SK-N-SH (cell line): ENCODE measurements around the gene CYP21A2. TPM values are rescaled to one million over a fixed set of nuclear protein-coding genes. Genes with fewer than 3 reads are reported as not detected.

Experiments
- CTCF ChIA-PET: fragments of 300-600, 350-600 bp; formaldehyde crosslinking; extraction: SDS; loops from one replicate; lab custom pipeline; 2021; lab: Yijun Ruan, JAX
- POLR2A ChIA-PET: fragments of 350-600 bp; sonication (Branson Sonifier 250); formaldehyde crosslinking; extraction: SDS; loops from one replicate; lab custom pipeline; 2020; ENCODE audit warnings: antibody characterized with exemption, inconsistent platforms; lab: Yijun Ruan, JAX
- DNase-seq: peaks from one replicate; pipeline ENCODE4 v3.0.0; 2012
- H2AFZ ChIP-seq: fragments of 200-600 bp; sonication (generic); 2 replicates; pipeline ENCODE4 v1.8.1; 2016; ENCODE audit warnings: antibody characterized with exemption, mild to moderate bottlenecking, low read depth
- H3F3A ChIP-seq: fragments of 200-600 bp; sonication (generic); replicated peaks from 2 replicates; pipeline ENCODE3; 2016; ENCODE audit warnings: antibody characterized with exemption, mild to moderate bottlenecking; ENCODE audit not compliant: insufficient read depth
- H3K27ac ChIP-seq, 2 experiments: fragments of 200-500 bp in 1 of 2; fragments of 200-600 bp in 1 of 2; sonication (Bioruptor generic) in 1 of 2; sonication (generic), shearing (Covaris generic) in 1 of 2; 2 replicates each; pipeline versions ENCODE4 v1.5.1 to v1.6.1; 2014 to 2016; ENCODE audit warnings: low read depth in 2 of 2, inconsistent platforms in 1 of 2, low read length in 1 of 2, mild to moderate bottlenecking in 1 of 2, mixed read lengths in 1 of 2
- H3K27me3 ChIP-seq: fragments of 200-600 bp; sonication (generic), shearing (Covaris generic); 2 replicates; pipeline ENCODE4 v1.6.1; 2016; ENCODE audit warnings: mixed run types; ENCODE audit not compliant: insufficient read depth
- H3K36me3 ChIP-seq, 2 experiments: fragments of 200-500 bp in 1 of 2; fragments of 200-600 bp in 1 of 2; sonication (Bioruptor generic) in 1 of 2; sonication (generic) in 1 of 2; replicated peaks in 1 of 2; 2 replicates each; pipeline versions ENCODE3 to v1.5.1; 2014 to 2016; ENCODE audit warnings: low read length in 1 of 2, mild to moderate bottlenecking in 1 of 2; ENCODE audit not compliant: insufficient read depth in 2 of 2, control insufficient read depth in 1 of 2
- H3K4me1 ChIP-seq, 2 experiments: fragments of 200-500 bp in 1 of 2; fragments of 200-600 bp in 1 of 2; sonication (Bioruptor generic) in 1 of 2; sonication (generic), shearing (Covaris generic) in 1 of 2; 2 replicates each; pipeline versions ENCODE4 v1.5.1 to v1.6.1; 2014 to 2016; ENCODE audit warnings: low read depth in 1 of 2, low read length in 1 of 2, mixed run types in 1 of 2; ENCODE audit not compliant: insufficient read depth in 2 of 2, control insufficient read depth in 1 of 2
- H3K4me2 ChIP-seq: fragments of 200-600 bp; sonication (generic), shearing (Covaris generic); 2 replicates; pipeline ENCODE4 v1.6.1; 2017; ENCODE audit warnings: mixed run types
- H3K4me3 ChIP-seq, 2 experiments: fragments of 200-500 bp in 1 of 2; fragments of 200-600 bp in 1 of 2; sonication (Bioruptor generic) in 1 of 2; sonication (generic), shearing (Covaris generic) in 1 of 2; 2 replicates each; pipeline versions ENCODE4 v1.5.1 to v1.8.1; 2014 to 2016; ENCODE audit warnings: low read depth in 2 of 2, inconsistent platforms in 1 of 2, low read length in 1 of 2, mild to moderate bottlenecking in 1 of 2, mixed read lengths in 1 of 2, moderate library complexity in 1 of 2
- H3K79me2 ChIP-seq: fragments of 200-600 bp; sonication (generic); 2 replicates; pipeline ENCODE4 v1.8.1; 2017; ENCODE audit warnings: mild to moderate bottlenecking; ENCODE audit not compliant: insufficient read depth
- H3K9ac ChIP-seq: fragments of 200-600 bp; sonication (generic); 2 replicates; pipeline ENCODE4 v1.6.1; 2017; ENCODE audit warnings: mixed run types
- H3K9me2 ChIP-seq: fragments of 200-600 bp; sonication (generic); 2 replicates; pipeline ENCODE4 v1.6.1; 2017; ENCODE audit warnings: mixed run types
- H3K9me3 ChIP-seq: fragments of 200-600 bp; sonication (generic); 2 replicates; pipeline ENCODE4 v1.6.1; 2017; ENCODE audit warnings: mixed run types, mild to moderate bottlenecking, moderate library complexity
- H4K20me1 ChIP-seq: fragments of 200-600 bp; sonication (generic); 2 replicates; pipeline ENCODE4 v1.6.1; 2017; ENCODE audit warnings: mild to moderate bottlenecking, mixed run types; ENCODE audit not compliant: insufficient read depth
- CHD2 ChIP-seq: fragments of 150-350 bp; IDR thresholded peaks from 2 replicates; pipeline ENCODE4 v1.6.1; 2018; ENCODE audit warnings: low read length; ENCODE audit not compliant: partially characterized antibody
- CTCF ChIP-seq: fragments of 200-600 bp; sonication (generic); IDR thresholded peaks from 2 replicates; pipeline ENCODE4 v1.6.1; 2017; ENCODE audit warnings: antibody characterized with exemption, mild to moderate bottlenecking, moderate library complexity
- ELF1 ChIP-seq: IDR thresholded peaks from 2 replicates; pipeline ENCODE4 v1.4.0; 2012
- EP300 ChIP-seq, 2 experiments: IDR thresholded peaks; 2 replicates each; pipeline versions ENCODE4 v1.4.0 to v1.6.1; 2012; ENCODE audit warnings: borderline replicate concordance in 1 of 2, low read depth in 1 of 2, low read length in 1 of 2
- FOSL2 ChIP-seq: IDR thresholded peaks from 2 replicates; pipeline ENCODE4 v1.4.0; 2012; ENCODE audit warnings: low read depth, mild to moderate bottlenecking, moderate library complexity, borderline replicate concordance
- FOXM1 ChIP-seq: IDR thresholded peaks from 2 replicates; pipeline ENCODE4 v1.4.0; 2012; ENCODE audit warnings: low read depth, mild to moderate bottlenecking
- GABPA ChIP-seq: IDR thresholded peaks from 2 replicates; pipeline ENCODE4 v1.4.0; 2012; ENCODE audit warnings: low read depth, mild to moderate bottlenecking
- GATA2 ChIP-seq: sonication (generic); formaldehyde crosslinking; IDR thresholded peaks from 2 replicates; pipeline ENCODE4 v1.5.0; 2020; ENCODE audit warnings: mild to moderate bottlenecking, missing genetic modification reagents
- IRF3 ChIP-seq: fragments of 150-350 bp; IDR thresholded peaks from 2 replicates; pipeline ENCODE4 v1.6.1; 2016; ENCODE audit warnings: mild to moderate bottlenecking, low read depth, low read length
- JUND ChIP-seq: IDR thresholded peaks from 2 replicates; pipeline ENCODE4 v1.4.0; 2012
- MAX ChIP-seq: IDR thresholded peaks from 2 replicates; pipeline ENCODE4 v1.4.0; 2012; ENCODE audit warnings: low read depth
- MEF2A ChIP-seq: IDR thresholded peaks from 2 replicates; pipeline ENCODE4 v1.4.0; 2012; ENCODE audit warnings: low read depth, borderline replicate concordance
- MXI1 ChIP-seq: IDR thresholded peaks from 2 replicates; pipeline ENCODE4 v1.6.1; 2012; ENCODE audit warnings: mild to moderate bottlenecking, low read depth, low read length, improper control_type of control experiment
- NFIC ChIP-seq: IDR thresholded peaks from 2 replicates; pipeline ENCODE4 v1.4.0; 2012; ENCODE audit warnings: borderline replicate concordance
- NRF1 ChIP-seq: IDR thresholded peaks from 2 replicates; pipeline ENCODE4 v1.6.1; 2012; ENCODE audit warnings: low read depth, mild to moderate bottlenecking, low read length
- POLR2AphosphoS5 ChIP-seq: IDR thresholded peaks from 2 replicates; pipeline ENCODE4 v1.6.1; 2012; ENCODE audit warnings: low read depth, low read length
- RAD21 ChIP-seq: IDR thresholded peaks from 2 replicates; pipeline ENCODE4 v1.6.1; 2012; ENCODE audit warnings: mild to moderate bottlenecking, low read length
- RCOR1 ChIP-seq: fragments of 150-350 bp; IDR thresholded peaks from 2 replicates; pipeline ENCODE4 v1.6.1; 2017; ENCODE audit warnings: antibody characterized with exemption, low read length
- RFX5 ChIP-seq: IDR thresholded peaks from 2 replicates; pipeline ENCODE4 v1.6.1; 2012; ENCODE audit warnings: mild to moderate bottlenecking, improper control_type of control experiment, low read length
- RXRA ChIP-seq: IDR thresholded peaks from 2 replicates; pipeline ENCODE4 v1.4.0; 2012; ENCODE audit warnings: low read depth, mild to moderate bottlenecking, borderline replicate concordance
- SMC3 ChIP-seq: IDR thresholded peaks from 2 replicates; pipeline ENCODE4 v1.6.1; 2012; ENCODE audit warnings: low read depth, low read length, improper control_type of control experiment
- TAF1 ChIP-seq: IDR thresholded peaks from 2 replicates; pipeline ENCODE4 v1.6.1; 2012; ENCODE audit warnings: low read depth, mild to moderate bottlenecking, low read length, moderate library complexity, borderline replicate concordance
- TCF12 ChIP-seq: IDR thresholded peaks from 2 replicates; pipeline ENCODE4 v1.4.0; 2012
- TEAD4 ChIP-seq: IDR thresholded peaks from 2 replicates; pipeline ENCODE4 v1.4.0; 2012; ENCODE audit warnings: mild to moderate bottlenecking, borderline replicate concordance; ENCODE audit not compliant: insufficient read depth
- USF1 ChIP-seq: IDR thresholded peaks from 2 replicates; pipeline ENCODE4 v1.4.0; 2012; ENCODE audit warnings: low read depth, borderline replicate concordance
- USF2 ChIP-seq: fragments of 150-350 bp; IDR thresholded peaks from 2 replicates; pipeline ENCODE4 v1.6.1; 2017; ENCODE audit warnings: antibody characterized with exemption, low read length, low read depth, borderline replicate concordance
- YY1 ChIP-seq: IDR thresholded peaks from 2 replicates; pipeline ENCODE4 v1.4.0; 2012; ENCODE audit warnings: low read depth, mild to moderate bottlenecking
- ZBTB33 ChIP-seq: IDR thresholded peaks from 2 replicates; pipeline ENCODE4 v1.4.0; 2012; ENCODE audit warnings: low read depth, borderline replicate concordance
- WGBS: methylation state at CpG from one replicate; pipeline ENCODE4 v1.1.6; 2017; ENCODE audit warnings: low lambda C conversion rate; 5-methylcytosine and 5-hydroxymethylcytosine counted together
- polyA plus RNA-seq, 3 experiments: library from polyadenylated mRNA; depleted of rRNA; stranded (reverse); fragments of >200 nt; gene quantifications; 2 replicates each; pipeline ENCODE4 v1.2.3, GENCODE V29; 2012

The CYP21A2 gene
- polyA plus RNA-seq, 1 of the 3 experiments (the other 2 are of a cell fraction), result not detected

- POLR2A ChIA-PET, result no interaction called here
- H2AFZ ChIP-seq, result peak overlapping the region; percentile 73
- H3K9ac ChIP-seq, result no peak overlapping the region
- TF ChIP-seq RXRA, result peak; percentile 53; the same call in 1 of the 2 replicates
- no peak for TF ChIP-seq CTCF
- peak; percentile 89 for TF ChIP-seq NFIC
- TF ChIP-seq NRF1, result no peak
- 0 out of 2 replicates have a peak, but pooled peaks have one; percentile 33 for TF ChIP-seq POLR2AphosphoS5
- TF ChIP-seq MEF2A, result no peak
- TF ChIP-seq RFX5, result no peak
- no peak for TF ChIP-seq USF2
- no peak for TF ChIP-seq ELF1
- TF ChIP-seq GABPA, result peak; percentile 39; the same call in 1 of the 2 replicates
- TF ChIP-seq SMC3, result no peak
- TF ChIP-seq MXI1, result no peak
- peak in 1 of 2 experiments; percentile 55; a peak in 1 of 4 replicates for TF ChIP-seq EP300 (IDR thresholded peaks at IDR 0.05; ENCODE audit: borderline replicate concordance in 1 of 2, low read depth in 1 of 2, low read length in 1 of 2)
- no peak for TF ChIP-seq TAF1
- TF ChIP-seq FOXM1, result no peak
- no peak for TF ChIP-seq IRF3
- peak; percentile 59 for TF ChIP-seq TCF12
- peak; percentile 66 for TF ChIP-seq JUND
- no peak for TF ChIP-seq RAD21
- no peak for TF ChIP-seq GATA2 (CRISPR knock-in tag)
- TF ChIP-seq YY1, result peak; percentile 59; the same call in 1 of the 2 replicates
- no peak for TF ChIP-seq CHD2
- peak; percentile 86 for TF ChIP-seq FOSL2
- no peak for TF ChIP-seq TEAD4
- no peak for TF ChIP-seq ZBTB33
- TF ChIP-seq MAX, result peak; percentile 94
- no peak for TF ChIP-seq USF1
- TF ChIP-seq RCOR1, result no peak
Observed at GRCh38 chr6:32081168-32081990, 43.2 kb downstream of the CYP21A2 start.

More at GRCh38 chr6:32081168-32081990, 43.2 kb downstream of the CYP21A2 start:
- Histone ChIP-seq H3K9me2 (no peaks in the 10 kb centered on the region), H3K4me1 (peaks cover 0 to 11% of the 10 kb centered on the region in 2 experiments; a peak in 2 of 4 replicates), H3K4me2 (peak overlapping the region; percentile 62; the same call in 1 of the 2 replicates), H3K27ac (peak overlapping the region in 1 of 2 experiments; percentile 39; a peak in 1 of 4 replicates), H3K27me3 (0 out of 2 replicates have a peak, but pooled peaks cover 3% of the 10 kb centered on the region), H3K36me3 (no peaks in the 10 kb centered on the region), H3K9me3 (no peaks in the 10 kb centered on the region), H3K79me2 (no peaks in the 10 kb centered on the region), H3K4me3 (no peak overlapping the region), H4K20me1 (no peaks in the 10 kb centered on the region), H3F3A (no peaks in the 10 kb centered on the region)
- WGBS, result 49% methylated on average over 12 of the region's 22 CpGs
- DNase-seq, result peak; percentile 50
- CTCF ChIA-PET, result interaction anchor here (1.1 kb wide), 1 partner anchor 37 kb away, joined by 3 read pairs; no protein-coding TSS in a partner anchor
